Measurements from ENCODE around the gene ITGAV.

The ITGAV gene

DNA sequence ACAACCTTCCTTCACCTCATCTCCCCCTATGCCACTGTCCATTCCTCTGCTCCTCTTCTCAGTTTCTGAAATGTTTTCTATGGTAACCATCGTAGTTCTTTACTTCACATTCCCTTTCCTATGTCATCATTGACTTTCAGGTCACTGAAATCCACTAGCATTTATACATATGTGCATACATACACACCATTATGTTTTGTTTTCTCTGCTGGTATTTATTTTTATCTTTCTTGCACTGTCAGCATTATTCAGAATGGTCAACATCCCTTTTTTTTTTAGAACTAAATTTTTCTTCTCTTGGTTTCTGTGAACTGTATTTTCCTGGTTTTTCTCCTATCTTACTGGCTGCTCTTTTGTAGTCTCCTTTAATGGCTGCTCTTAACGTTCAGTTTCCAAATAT is 33.2 kb downstream of the ITGAV start:
- no peak overlapping the region for H2AFZ ChIP-seq (ENCODE audit: low read length)
- H3F3A ChIP-seq (ENCODE audit: low read depth) = no peaks in the 10 kb centered on the region
- H3K36me3 ChIP-seq (ENCODE audit: insufficient read depth, low read length) = peaks cover 3% of the 10 kb centered on the region; the same call in 1 of the 2 replicates
- H3K79me2 ChIP-seq (ENCODE audit: insufficient read depth, low read length) = no peaks in the 10 kb centered on the region
- H3K27me3 ChIP-seq (ENCODE audit: insufficient read depth, low read length, poor library complexity, severe bottlenecking) = no peaks in the 10 kb centered on the region
- H3K9me2 ChIP-seq (replicated peaks; ENCODE audit: low read depth, low read length) = no peaks in the 10 kb centered on the region
- H3K4me3 ChIP-seq (ENCODE audit: low read length, poor library complexity, severe bottlenecking) = no peak overlapping the region
- TF ChIP-seq, protein P1, sequence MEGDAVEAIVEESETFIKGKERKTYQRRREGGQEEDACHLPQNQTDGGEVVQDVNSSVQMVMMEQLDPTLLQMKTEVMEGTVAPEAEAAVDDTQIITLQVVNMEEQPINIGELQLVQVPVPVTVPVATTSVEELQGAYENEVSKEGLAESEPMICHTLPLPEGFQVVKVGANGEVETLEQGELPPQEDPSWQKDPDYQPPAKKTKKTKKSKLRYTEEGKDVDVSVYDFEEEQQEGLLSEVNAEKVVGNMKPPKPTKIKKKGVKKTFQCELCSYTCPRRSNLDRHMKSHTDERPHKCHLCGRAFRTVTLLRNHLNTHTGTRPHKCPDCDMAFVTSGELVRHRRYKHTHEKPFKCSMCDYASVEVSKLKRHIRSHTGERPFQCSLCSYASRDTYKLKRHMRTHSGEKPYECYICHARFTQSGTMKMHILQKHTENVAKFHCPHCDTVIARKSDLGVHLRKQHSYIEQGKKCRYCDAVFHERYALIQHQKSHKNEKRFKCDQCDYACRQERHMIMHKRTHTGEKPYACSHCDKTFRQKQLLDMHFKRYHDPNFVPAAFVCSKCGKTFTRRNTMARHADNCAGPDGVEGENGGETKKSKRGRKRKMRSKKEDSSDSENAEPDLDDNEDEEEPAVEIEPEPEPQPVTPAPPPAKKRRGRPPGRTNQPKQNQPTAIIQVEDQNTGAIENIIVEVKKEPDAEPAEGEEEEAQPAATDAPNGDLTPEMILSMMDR (conservative IDR thresholded peaks at IDR 0.05; ENCODE audit: low read length) = no peak
- TF ChIP-seq EZH2phosphoT487 (IDR thresholded peaks at IDR 0.05; ENCODE audit: borderline replicate concordance) = no peak
- H3K9me3 ChIP-seq (ENCODE audit: insufficient read depth, low read depth, low read length) = no peaks in the 10 kb centered on the region
- H3K9ac ChIP-seq (ENCODE audit: low read depth, low read length, poor library complexity, severe bottlenecking) = no peak overlapping the region
- no peaks in the 10 kb centered on the region for H4K20me1 ChIP-seq (ENCODE audit: insufficient read depth, low read length, poor library complexity, severe bottlenecking)
- H3K4me1 ChIP-seq (ENCODE audit: insufficient read depth, low read length, poor library complexity, severe bottlenecking) = no peaks in the 10 kb centered on the region
- no peak overlapping the region for H3K4me2 ChIP-seq (ENCODE audit: low read depth, low read length, poor library complexity, severe bottlenecking)

DNA sequence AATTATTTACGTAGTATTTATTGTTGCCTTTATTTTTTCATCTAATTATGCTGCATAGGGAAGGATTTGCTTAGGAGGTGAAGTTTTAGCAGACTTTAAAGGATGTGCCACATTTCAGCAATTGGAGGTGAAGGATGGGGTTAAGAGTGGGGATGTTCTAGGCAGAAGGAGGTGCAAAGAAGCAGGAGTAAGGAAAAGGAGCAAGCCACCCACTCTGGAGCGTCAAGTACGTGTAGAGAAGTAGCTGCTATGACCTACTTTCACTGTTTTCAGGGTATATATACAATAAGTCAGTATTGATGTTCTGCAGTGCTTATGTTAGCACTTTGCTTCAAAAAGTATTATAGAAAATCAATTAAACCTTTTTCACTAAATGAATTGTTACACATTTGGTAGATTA is 34.4 kb downstream of the ITGAV start:
- no peak overlapping the region for H3K4me2 ChIP-seq (ENCODE audit: low read depth, low read length, poor library complexity, severe bottlenecking)
- no peaks in the 10 kb centered on the region for H3K27me3 ChIP-seq (ENCODE audit: insufficient read depth, low read length, poor library complexity, severe bottlenecking)
- TF ChIP-seq, protein P1 (conservative IDR thresholded peaks at IDR 0.05; ENCODE audit: low read length) = no peak
- no peak overlapping the region for H3K4me3 ChIP-seq (ENCODE audit: low read length, poor library complexity, severe bottlenecking)
- no peaks in the 10 kb centered on the region for H3K9me2 ChIP-seq (replicated peaks; ENCODE audit: low read depth, low read length)
- no peaks in the 10 kb centered on the region for H3K4me1 ChIP-seq (ENCODE audit: insufficient read depth, low read length, poor library complexity, severe bottlenecking)
- no peaks in the 10 kb centered on the region for H3F3A ChIP-seq (ENCODE audit: low read depth)
- peaks cover 3% of the 10 kb centered on the region; the same call in 1 of the 2 replicates for H3K36me3 ChIP-seq (ENCODE audit: insufficient read depth, low read length)
- no peaks in the 10 kb centered on the region for H3K79me2 ChIP-seq (ENCODE audit: insufficient read depth, low read length)
- H3K9me3 ChIP-seq (ENCODE audit: insufficient read depth, low read depth, low read length) = no peaks in the 10 kb centered on the region
- no peaks in the 10 kb centered on the region for H4K20me1 ChIP-seq (ENCODE audit: insufficient read depth, low read length, poor library complexity, severe bottlenecking)
- no peak overlapping the region for H3K9ac ChIP-seq (ENCODE audit: low read depth, low read length, poor library complexity, severe bottlenecking)
- no peak overlapping the region for H2AFZ ChIP-seq (ENCODE audit: low read length)

DNA sequence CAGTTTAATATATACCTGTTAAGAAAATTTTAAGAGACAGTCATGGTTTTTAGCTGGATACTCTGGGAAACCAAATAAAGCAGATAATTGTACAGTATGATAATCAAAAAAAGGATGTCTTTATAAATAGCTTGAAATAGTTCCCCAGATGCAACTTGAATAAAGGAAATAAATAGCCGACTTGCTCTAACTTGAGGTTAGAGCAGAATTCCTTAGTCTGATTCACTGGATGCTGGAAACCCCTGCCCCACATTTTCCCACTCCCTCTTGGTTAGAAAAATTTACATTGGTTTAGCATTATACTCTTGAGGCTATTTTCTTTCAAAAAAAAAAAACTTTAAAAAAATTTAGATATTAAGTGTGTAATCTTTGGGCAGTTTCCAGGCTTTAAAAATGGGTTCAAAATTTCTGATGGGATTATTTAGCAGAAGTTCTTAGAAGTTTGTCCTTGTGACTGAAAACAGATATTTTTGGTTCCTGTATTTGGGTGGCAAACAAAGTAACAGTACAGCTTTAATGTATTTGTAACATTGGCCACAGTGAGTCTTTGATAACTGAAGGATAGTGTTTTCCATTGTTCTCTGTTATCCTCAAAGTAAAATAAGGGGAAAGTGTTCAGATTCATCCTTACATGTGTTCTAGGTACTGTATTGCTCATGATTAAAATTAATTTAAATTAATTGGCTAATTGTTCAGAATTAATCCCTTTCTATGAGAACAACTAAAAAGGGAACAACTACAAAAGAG is 39.6 kb downstream of the ITGAV start:
- Histone ChIP-seq H2AFZ (ENCODE audit: low read length) (no peak overlapping the region), H3F3A (ENCODE audit: low read depth) (no peaks in the 10 kb centered on the region), H3K79me2 (ENCODE audit: insufficient read depth, low read length) (no peaks in the 10 kb centered on the region), H3K36me3 (ENCODE audit: insufficient read depth, low read length) (no peaks in the 10 kb centered on the region; the same call in 1 of the 2 replicates), H3K9me3 (ENCODE audit: insufficient read depth, low read depth, low read length) (no peaks in the 10 kb centered on the region), H3K9ac (ENCODE audit: low read depth, low read length, poor library complexity, severe bottlenecking) (no peak overlapping the region), H3K27me3 (ENCODE audit: insufficient read depth, low read length, poor library complexity, severe bottlenecking) (no peaks in the 10 kb centered on the region), H3K4me3 (ENCODE audit: low read length, poor library complexity, severe bottlenecking) (no peak overlapping the region), H3K9me2 (replicated peaks; ENCODE audit: low read depth, low read length) (no peaks in the 10 kb centered on the region), H4K20me1 (ENCODE audit: insufficient read depth, low read length, poor library complexity, severe bottlenecking) (no peaks in the 10 kb centered on the region), H3K4me1 (ENCODE audit: insufficient read depth, low read length, poor library complexity, severe bottlenecking) (no peaks in the 10 kb centered on the region), H3K4me2 (ENCODE audit: low read depth, low read length, poor library complexity, severe bottlenecking) (no peak overlapping the region)
- no peak for TF ChIP-seq EZH2phosphoT487 (IDR thresholded peaks at IDR 0.05; ENCODE audit: borderline replicate concordance)
- TF ChIP-seq, protein P1 (conservative IDR thresholded peaks at IDR 0.05; ENCODE audit: low read length) = no peak
